Measurements from ENCODE around the gene BCKDHB. TPM values are rescaled to one million over a fixed set of nuclear protein-coding genes. Genes with fewer than 3 reads are reported as not detected.

Gene BCKDHB
- total and polyA plus RNA-seq, 2 donors (not counting 1 experiment from before 2014, with no cell fraction given) = 9.6 to 20.1 TPM

- ATAC-seq (ENCODE audit: low read depth) (no peak), DNase-seq (no peak)
- no peak overlapping the region for H3K4me3 Mint-ChIP-seq
- Histone ChIP-seq H3K4me2 (replicated peaks; ENCODE audit: low read depth, low read length, poor library complexity, severe bottlenecking) (no peak overlapping the region), H3K27ac (ENCODE audit: low read length in 2 of 2) (no peak overlapping the region), H3K36me3 (replicated peaks in 1 of 2; ENCODE audit: control extremely low read depth in 1 of 2, control insufficient read depth in 1 of 2, extremely low read depth in 1 of 2, insufficient read depth in 2 of 2, low read length in 1 of 2) (no peaks in the 10 kb centered on the region), H3K9ac (ENCODE audit: low read length) (no peak overlapping the region), H4K20me1 (ENCODE audit: control insufficient read depth, insufficient read depth, low read length, poor library complexity, severe bottlenecking) (no peaks in the 10 kb centered on the region), H3K9me3 (ENCODE audit: control extremely low read depth in 1 of 3, control insufficient read depth in 2 of 3, insufficient read depth in 1 of 3, low read length in 2 of 3) (peaks cover 0 to 11% (median 0%) of the 10 kb centered on the region in 3 donors), H3K4me1 (ENCODE audit: control insufficient read depth in 2 of 2, insufficient read depth in 2 of 2, low read length in 2 of 2) (no peaks in the 10 kb centered on the region), H3K27me3 (replicated peaks in 1 of 4; ENCODE audit: control extremely low read depth in 1 of 4, control insufficient read depth in 3 of 4, insufficient read depth in 4 of 4, low read length in 3 of 4) (no peaks in the 10 kb centered on the region), H3K4me3 (ENCODE audit: control extremely low read depth in 1 of 5, extremely low read depth in 1 of 5, insufficient read depth in 1 of 5, low read depth in 2 of 5, low read length in 4 of 5) (no peak overlapping the region), H3K79me2 (ENCODE audit: control insufficient read depth, insufficient read depth, low read length) (no peaks in the 10 kb centered on the region), H2AFZ (ENCODE audit: insufficient read depth, low read depth, low read length, poor library complexity, severe bottlenecking) (no peak overlapping the region)
- TF ChIP-seq EZH2 (IDR thresholded peaks at IDR 0.05; ENCODE audit: borderline replicate concordance, insufficient read depth, low read depth, low read length, poor library complexity, severe bottlenecking) = no peak
- TF ChIP-seq CTCF (IDR thresholded peaks at IDR 0.05) = no peak
- H3K27me3 Mint-ChIP-seq = no peaks in the 10 kb centered on the region
- H3K9me3 Mint-ChIP-seq (ENCODE audit: insufficient read depth) = peaks cover 7% of the 10 kb centered on the region
- H3K4me1 Mint-ChIP-seq = no peaks in the 10 kb centered on the region
- ChIA-PET CTCF (no interaction called here), POLR2A (no interaction called here)
- no peak overlapping the region for H3K27ac Mint-ChIP-seq
- intact Hi-C loops (cut with micrococcal nuclease) = no loop called here
- WGBS (ENCODE audit: insufficient coverage) = 96% methylated on average over 7 of the region's 7 CpGs
These were observed 79.6 kb downstream of the BCKDHB start for GRCh38 chr6:80186082-80186481.

- no peak overlapping the region for H3K4me3 ChIP-seq (ENCODE audit: control extremely low read depth in 1 of 5, extremely low read depth in 1 of 5, insufficient read depth in 1 of 5, low read depth in 2 of 5, low read length in 4 of 5)
- no peaks in the 10 kb centered on the region for H3K79me2 ChIP-seq (ENCODE audit: control insufficient read depth, insufficient read depth, low read length)
- Mint-ChIP-seq H3K4me3 (no peak overlapping the region), H3K27ac (no peak overlapping the region), H3K9me3 (ENCODE audit: insufficient read depth) (no peaks in the 10 kb centered on the region), H3K27me3 (no peaks in the 10 kb centered on the region), H3K4me1 (no peaks in the 10 kb centered on the region)
- H3K9me3 ChIP-seq (ENCODE audit: control extremely low read depth in 1 of 3, control insufficient read depth in 2 of 3, insufficient read depth in 1 of 3, low read length in 2 of 3) = no peaks in the 10 kb centered on the region
- WGBS (ENCODE audit: insufficient coverage) = 100% methylated on average over 1 of the region's 4 CpGs
- CTCF ChIA-PET = interaction anchor here (1.0 kb wide), 1 partner anchor 17 kb away, joined by 3 read pairs; no protein-coding TSS in a partner anchor
- no peak overlapping the region for H2AFZ ChIP-seq (ENCODE audit: insufficient read depth, low read depth, low read length, poor library complexity, severe bottlenecking)
- no peaks in the 10 kb centered on the region for H3K4me1 ChIP-seq (ENCODE audit: control insufficient read depth in 2 of 2, insufficient read depth in 2 of 2, low read length in 2 of 2)
- POLR2A ChIA-PET = no interaction called here
- no peaks in the 10 kb centered on the region for H3K27me3 ChIP-seq (replicated peaks in 1 of 4; ENCODE audit: control extremely low read depth in 1 of 4, control insufficient read depth in 3 of 4, insufficient read depth in 4 of 4, low read length in 3 of 4)
- TF ChIP-seq CTCF (IDR thresholded peaks at IDR 0.05) (no peak), EZH2 (IDR thresholded peaks at IDR 0.05; ENCODE audit: borderline replicate concordance, insufficient read depth, low read depth, low read length, poor library complexity, severe bottlenecking) (no peak)
- intact Hi-C loops (cut with micrococcal nuclease) = no loop called here
- H3K4me2 ChIP-seq (replicated peaks; ENCODE audit: low read depth, low read length, poor library complexity, severe bottlenecking) = no peak overlapping the region
- no peaks in the 10 kb centered on the region for H3K36me3 ChIP-seq (replicated peaks in 1 of 2; ENCODE audit: control extremely low read depth in 1 of 2, control insufficient read depth in 1 of 2, extremely low read depth in 1 of 2, insufficient read depth in 2 of 2, low read length in 1 of 2)
- no peak overlapping the region for H3K9ac ChIP-seq (ENCODE audit: low read length)
- no peak for DNase-seq
- no peak for ATAC-seq (ENCODE audit: low read depth)
- no peaks in the 10 kb centered on the region for H4K20me1 ChIP-seq (ENCODE audit: control insufficient read depth, insufficient read depth, low read length, poor library complexity, severe bottlenecking)
- H3K27ac ChIP-seq (ENCODE audit: low read length in 2 of 2) = no peak overlapping the region
These were observed 90.4 kb downstream of the BCKDHB start for GRCh38 chr6:80196906-80197305.

Measured in B cell (primary cell).